ENCODE data around the gene RBM18. TPM values are rescaled to one million over a fixed set of nuclear protein-coding genes. Genes with fewer than 3 reads are reported as not detected.

The RBM18 gene
- total and polyA plus RNA-seq, 2 experiments from 2014 or later: 9.3 to 25.5 TPM

DNA sequence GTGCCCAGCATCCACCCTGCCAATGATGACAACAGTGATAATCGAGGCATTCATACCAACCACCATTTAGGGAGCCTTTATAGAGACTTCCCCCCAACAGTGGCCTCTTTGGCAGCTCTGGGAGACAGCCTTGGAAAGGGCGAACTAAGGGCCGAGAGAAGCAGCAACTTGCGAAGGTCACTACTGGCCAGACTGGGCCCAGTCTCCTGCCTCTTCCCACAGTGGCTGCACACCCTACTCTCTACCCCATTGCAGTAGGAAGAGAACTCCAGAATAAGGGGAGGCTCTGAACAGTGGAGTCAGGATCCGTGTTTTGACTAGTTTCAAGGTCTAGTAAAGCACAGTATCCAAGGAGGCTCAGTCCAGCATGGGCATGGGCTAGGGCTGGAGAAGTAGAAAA is 41.2 kb downstream of the RBM18 start:
- peaks cover 99% of the 10 kb centered on the region for H3K27me3 Mint-ChIP-seq (ENCODE audit: insufficient read depth, low read depth, poor library complexity)
- DNase-seq (ENCODE audit: low spot score): no peak
- ATAC-seq: no peak
- H3K36me3 ChIP-seq (ENCODE audit: insufficient read depth): no peaks in the 10 kb centered on the region
- peaks cover 44% of the 10 kb centered on the region for H3K4me1 ChIP-seq (ENCODE audit: insufficient read depth)
- H3K79me2 ChIP-seq (replicated peaks; ENCODE audit: insufficient read depth): no peaks in the 10 kb centered on the region
- peaks cover 58% of the 10 kb centered on the region for H3K4me1 Mint-ChIP-seq
- H3K4me3 Mint-ChIP-seq: no peak overlapping the region
- TF ChIP-seq EZH2 (IDR thresholded peaks at IDR 0.05; ENCODE audit: low read depth, unreplicated experiment) (peak; percentile 67), EZH2phosphoT487 (IDR thresholded peaks at IDR 0.05; ENCODE audit: unreplicated experiment) (no peak)
- no peaks in the 10 kb centered on the region; the same call in 2 of the 3 replicates for H3K36me3 Mint-ChIP-seq (ENCODE audit: low read depth)
- H3K27ac Mint-ChIP-seq: no peak overlapping the region
- no peak overlapping the region for H2AFZ ChIP-seq
- peaks cover 6% of the 10 kb centered on the region for H3K9me3 Mint-ChIP-seq
- H3K27ac ChIP-seq (ENCODE audit: low read depth): no peak overlapping the region
- H3K27me3 ChIP-seq (ENCODE audit: insufficient read depth): peaks cover 100% of the 10 kb centered on the region
- H4K20me1 ChIP-seq (replicated peaks; ENCODE audit: insufficient read depth): peaks cover 10% of the 10 kb centered on the region; the same call in 1 of the 2 replicates
- no peaks in the 10 kb centered on the region for H3K9me2 ChIP-seq (ENCODE audit: insufficient read depth)
- H3K4me2 ChIP-seq: no peak overlapping the region
- H3F3A ChIP-seq (replicated peaks; ENCODE audit: low read depth): 0 out of 2 replicates have a peak, but pooled peaks cover 7% of the 10 kb centered on the region
- H3K4me3 ChIP-seq: no peak overlapping the region

DNA sequence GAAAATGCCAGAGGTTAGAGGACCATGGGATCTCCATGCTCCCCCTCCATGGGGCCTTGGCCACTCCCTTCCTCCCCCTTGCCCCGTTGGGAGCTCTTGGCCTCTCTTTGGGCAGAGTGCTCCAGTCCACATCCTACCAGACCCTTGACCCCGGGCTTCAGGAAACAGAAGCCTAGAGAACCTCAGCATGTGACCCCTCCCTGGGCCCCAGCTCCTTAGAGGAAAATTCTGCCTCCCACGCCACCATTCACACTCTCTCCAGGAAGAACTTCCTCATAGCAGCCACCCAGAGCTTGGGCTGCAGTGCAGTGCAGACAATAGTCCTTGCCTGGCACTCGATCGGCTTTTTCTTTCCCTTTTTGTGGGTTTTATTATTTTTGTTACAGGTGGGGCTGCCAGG is 41.8 kb downstream of the RBM18 start:
- Mint-ChIP-seq H3K27ac (no peak overlapping the region), H3K36me3 (ENCODE audit: low read depth) (no peaks in the 10 kb centered on the region; the same call in 2 of the 3 replicates), H3K27me3 (ENCODE audit: insufficient read depth, low read depth, poor library complexity) (peaks cover 100% of the 10 kb centered on the region), H3K4me1 (peaks cover 63% of the 10 kb centered on the region), H3K9me3 (peaks cover 11% of the 10 kb centered on the region), H3K4me3 (no peak overlapping the region; the same call in 2 of the 3 replicates)
- H2AFZ ChIP-seq: no peak overlapping the region
- no peak overlapping the region for H3K27ac ChIP-seq (ENCODE audit: low read depth)
- H3F3A ChIP-seq (replicated peaks; ENCODE audit: low read depth): 0 out of 2 replicates have a peak, but pooled peaks cover 7% of the 10 kb centered on the region
- no peaks in the 10 kb centered on the region for H3K9me2 ChIP-seq (ENCODE audit: insufficient read depth)
- H3K4me2 ChIP-seq: no peak overlapping the region
- H3K4me1 ChIP-seq (ENCODE audit: insufficient read depth): peaks cover 45% of the 10 kb centered on the region
- no peak for DNase-seq (ENCODE audit: low spot score)
- H3K4me3 ChIP-seq: no peak overlapping the region
- no peak for ATAC-seq
- peaks cover 10% of the 10 kb centered on the region; the same call in 1 of the 2 replicates for H4K20me1 ChIP-seq (replicated peaks; ENCODE audit: insufficient read depth)
- no peaks in the 10 kb centered on the region for H3K79me2 ChIP-seq (replicated peaks; ENCODE audit: insufficient read depth)
- H3K27me3 ChIP-seq (ENCODE audit: insufficient read depth): peaks cover 100% of the 10 kb centered on the region
- no peaks in the 10 kb centered on the region for H3K36me3 ChIP-seq (ENCODE audit: insufficient read depth)
- TF ChIP-seq ZNF114 (CRISPR knock-in tag; IDR thresholded peaks at IDR 0.05) (no peak), CREB1 (CRISPR knock-in tag; IDR thresholded peaks at IDR 0.05; ENCODE audit: low read depth) (no peak), NANOG (IDR thresholded peaks at IDR 0.05; ENCODE audit: borderline replicate concordance) (no peak), ZNF462 (CRISPR knock-in tag; IDR thresholded peaks at IDR 0.05) (no peak)

All from GM23338 (cell line).